Activated CD8-positive, alpha-beta memory T cell treated with anti-CD3 and anti-CD28 coated beads, Interleukin-2, amount 50 U/mL, for 1 hour (primary cell): ENCODE data around the gene UNC5C.

Experiments
- DNase-seq: peaks from one replicate; pipeline ENCODE4 v3.0.0-alpha.2; 2020; ENCODE audit errors: extremely low read depth

UNC5C gene

DNA sequence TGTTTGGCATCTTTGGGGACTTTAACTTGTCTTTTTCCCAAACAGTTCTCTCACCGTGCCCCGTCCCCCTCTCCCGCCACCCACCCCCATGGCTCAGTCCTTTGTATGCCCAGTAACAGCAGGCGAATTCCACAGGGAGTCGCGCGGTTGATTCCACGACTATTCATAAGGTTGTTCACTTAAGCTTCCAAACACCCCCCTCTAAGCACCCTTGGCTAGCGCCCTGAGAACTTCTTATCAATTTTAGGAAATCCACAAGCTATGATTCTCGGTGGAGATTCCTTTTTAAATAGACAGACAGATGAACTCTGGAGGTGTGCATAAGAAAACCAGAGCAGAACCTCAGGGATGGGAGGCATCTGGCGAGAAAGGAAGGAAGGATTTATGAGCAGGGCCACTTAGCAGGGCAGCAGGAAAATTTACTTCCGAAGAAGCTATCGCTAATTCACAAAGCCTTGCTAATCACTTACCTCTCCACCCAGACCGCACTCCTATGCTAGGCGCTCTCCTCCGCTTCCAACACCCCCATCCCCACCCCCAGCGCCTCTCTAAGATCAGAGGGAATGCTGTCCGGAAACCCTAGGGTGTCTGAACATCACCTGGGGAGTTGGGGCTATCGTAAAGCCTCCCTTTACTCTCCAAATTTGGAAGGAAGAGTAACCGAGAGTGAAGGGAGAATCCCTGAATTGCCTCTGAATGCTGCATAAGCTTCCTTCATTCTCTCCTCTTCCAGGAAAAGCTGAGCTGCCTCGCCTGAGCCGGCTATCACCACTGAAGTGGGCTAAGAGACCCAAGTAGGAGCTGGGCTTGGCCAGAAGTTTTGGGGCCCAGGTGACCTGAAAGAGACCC, 1.7 kb downstream of the UNC5C start:
- DNase-seq: no peak

GRCh38 chr4:95546221-95546620, 2.6 kb downstream of the UNC5C start:
- DNase-seq: no peak

- DNase-seq: no peak
These were observed 3.2 kb downstream of the UNC5C start for GRCh38 chr4:95545546-95545945.

DNA sequence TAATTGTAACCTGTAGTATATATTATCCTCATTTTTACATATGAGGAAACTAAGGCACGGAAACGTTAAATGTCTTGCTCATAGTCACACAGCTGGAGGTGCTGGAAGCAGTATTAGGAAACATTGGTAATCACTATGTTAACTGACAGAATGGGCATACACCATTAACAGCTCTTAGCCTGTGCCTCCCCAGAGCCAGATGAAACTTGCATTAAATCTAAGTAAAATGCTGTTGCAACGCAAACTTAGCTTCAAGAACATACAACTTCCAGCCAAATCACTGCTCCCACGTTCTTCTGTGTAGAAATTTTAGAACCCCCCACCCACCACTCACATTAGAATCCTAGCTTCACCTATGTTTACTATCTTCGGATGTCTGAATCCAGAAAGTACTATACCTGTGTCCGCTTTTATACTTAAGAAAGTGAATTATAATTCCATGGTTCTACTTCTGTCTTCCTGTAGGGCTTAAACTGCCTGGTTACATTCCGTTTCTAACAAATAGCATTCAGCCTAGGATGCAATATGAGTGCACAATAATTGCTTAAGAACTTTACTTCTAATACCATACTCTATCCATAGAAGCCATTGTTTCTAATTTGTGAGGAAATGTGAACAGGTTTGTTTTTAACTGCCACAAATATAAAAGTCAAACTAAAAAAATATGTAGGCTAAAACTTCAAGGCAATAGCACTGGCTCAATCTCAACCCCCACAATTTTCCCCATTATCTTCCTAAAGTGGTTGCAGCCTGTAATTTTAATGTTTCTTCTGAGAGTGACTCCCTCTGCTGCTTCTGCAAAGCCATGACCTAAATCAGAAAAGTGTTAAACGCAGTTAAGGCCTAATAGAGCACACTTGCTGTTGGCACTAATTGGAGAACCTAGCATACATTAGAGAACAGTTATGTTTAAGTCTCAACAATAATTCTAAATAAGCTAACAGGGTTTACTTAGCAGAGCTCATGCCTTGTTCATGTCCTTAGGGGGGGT, 4.4 kb downstream of the UNC5C start:
- DNase-seq: no peak

GRCh38 chr4:95541889-95542607, 6.7 kb downstream of the UNC5C start:
- no peak for DNase-seq

DNA sequence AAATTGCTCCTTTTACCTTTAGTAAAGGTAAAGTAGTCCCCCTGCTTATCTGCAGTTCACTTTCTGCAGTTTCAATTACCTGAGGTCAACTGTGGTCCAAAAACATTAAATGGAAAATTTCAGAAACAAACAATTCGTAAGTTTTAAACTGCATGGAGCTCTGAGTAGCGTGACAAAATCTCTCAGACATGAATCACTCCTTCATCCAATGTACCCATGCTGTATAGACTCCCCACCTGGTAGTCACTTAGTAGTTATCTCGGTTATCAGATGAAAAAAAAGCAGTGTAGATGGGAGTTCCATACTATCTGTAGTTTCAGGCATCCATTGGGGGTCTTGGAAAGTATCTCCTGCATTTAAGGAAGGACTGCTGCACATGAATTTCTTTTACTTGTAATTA, 7.7 kb downstream of the UNC5C start:
- no peak for DNase-seq

DNA sequence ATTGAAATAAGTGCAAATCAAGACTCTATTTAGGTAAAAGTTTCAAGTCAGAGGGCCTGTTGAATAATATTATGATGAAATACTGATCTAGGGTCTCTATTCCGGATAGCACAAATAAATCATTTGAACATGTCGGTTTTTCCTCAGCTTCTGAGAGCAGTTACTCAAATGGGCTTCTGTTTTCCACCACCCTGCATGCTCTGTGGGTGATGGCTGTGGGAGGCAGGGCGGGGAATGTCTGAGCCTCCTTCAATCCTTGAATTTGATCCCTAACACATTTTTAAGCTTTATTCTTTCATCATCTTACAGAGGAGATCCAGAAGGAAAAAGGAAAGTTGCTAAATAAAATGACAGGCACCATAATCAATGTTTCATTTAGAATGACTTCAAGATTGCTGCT, 8.5 kb downstream of the UNC5C start:
- no peak for DNase-seq

GRCh38 chr4:95539106-95539505, 9.7 kb downstream of the UNC5C start:
- DNase-seq: no peak

DNA sequence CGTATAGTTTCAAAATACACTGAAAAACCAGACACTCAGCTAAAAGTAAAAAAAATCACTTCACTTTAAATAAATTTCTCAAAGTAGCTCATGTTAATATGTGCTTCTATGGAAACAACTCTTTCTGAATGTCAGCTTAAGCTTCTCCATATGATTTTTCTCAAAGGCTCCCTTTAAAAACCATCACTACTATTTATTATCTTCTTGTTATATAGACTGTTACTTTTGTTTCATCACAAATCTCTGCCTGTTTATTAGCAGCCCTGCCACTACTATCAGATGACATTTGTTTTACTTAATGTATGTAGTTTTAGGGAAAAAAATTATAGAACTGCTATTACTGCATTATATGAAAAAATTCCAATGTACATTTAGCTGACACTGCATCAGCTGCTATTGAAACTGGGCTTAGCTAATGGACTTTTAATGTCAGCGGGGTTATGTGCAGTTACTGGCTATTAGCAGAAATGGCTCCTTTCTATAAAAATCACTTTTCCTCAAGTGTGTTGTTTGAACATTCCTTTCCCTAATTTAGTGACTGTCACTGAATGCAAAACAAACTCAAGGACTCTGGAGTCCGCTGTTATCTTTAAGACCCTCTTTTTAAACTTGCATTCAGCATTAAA, 10.8 kb downstream of the UNC5C start:
- no peak for DNase-seq

GRCh38 chr4:95537191-95537590, 11.6 kb downstream of the UNC5C start:
- no peak for DNase-seq

- no peak for DNase-seq
These were observed 12.1 kb downstream of the UNC5C start for GRCh38 chr4:95536650-95537049.

DNA sequence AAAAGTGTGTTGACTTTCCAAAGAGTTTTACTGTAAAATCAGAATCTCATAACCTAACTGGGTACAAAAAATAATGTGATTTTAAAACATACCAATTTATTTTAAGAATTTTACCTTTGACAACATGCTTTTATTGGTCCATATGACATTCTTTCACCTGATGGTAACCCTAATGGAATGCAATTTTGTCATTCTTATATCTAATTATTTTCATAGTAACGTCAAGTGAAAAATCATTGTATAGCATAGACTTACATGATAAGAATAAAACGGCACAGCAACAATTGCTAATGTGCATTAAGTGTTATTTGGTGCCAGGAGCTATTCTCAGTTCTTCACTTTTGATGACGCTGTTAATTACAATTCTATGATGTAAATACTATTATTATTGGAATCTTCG, 13.6 kb downstream of the UNC5C start:
- no peak for DNase-seq

DNA sequence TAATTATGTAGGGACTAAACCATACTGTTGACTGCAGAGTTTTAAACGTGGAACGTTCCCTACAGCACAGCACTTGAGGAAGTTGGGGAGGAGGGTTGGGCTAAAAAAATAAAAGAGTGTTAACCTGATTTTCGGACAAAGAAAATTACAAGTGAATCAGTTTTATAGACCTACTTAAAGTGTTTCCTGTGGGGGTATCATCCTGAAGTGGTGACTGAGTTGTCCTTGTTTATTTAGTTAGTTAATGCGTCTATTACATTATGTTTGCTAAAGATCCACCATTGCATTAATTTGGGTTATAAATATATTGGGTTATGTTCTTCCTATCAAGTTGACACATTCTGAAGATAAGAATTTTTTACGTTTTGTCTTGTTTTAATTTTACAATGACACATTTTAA, 14.7 kb downstream of the UNC5C start:
- DNase-seq: no peak

GRCh38 chr4:95533254-95533653, 15.5 kb downstream of the UNC5C start:
- DNase-seq: no peak

- DNase-seq: no peak
These were observed 16.5 kb downstream of the UNC5C start for GRCh38 chr4:95532305-95532704.

DNA sequence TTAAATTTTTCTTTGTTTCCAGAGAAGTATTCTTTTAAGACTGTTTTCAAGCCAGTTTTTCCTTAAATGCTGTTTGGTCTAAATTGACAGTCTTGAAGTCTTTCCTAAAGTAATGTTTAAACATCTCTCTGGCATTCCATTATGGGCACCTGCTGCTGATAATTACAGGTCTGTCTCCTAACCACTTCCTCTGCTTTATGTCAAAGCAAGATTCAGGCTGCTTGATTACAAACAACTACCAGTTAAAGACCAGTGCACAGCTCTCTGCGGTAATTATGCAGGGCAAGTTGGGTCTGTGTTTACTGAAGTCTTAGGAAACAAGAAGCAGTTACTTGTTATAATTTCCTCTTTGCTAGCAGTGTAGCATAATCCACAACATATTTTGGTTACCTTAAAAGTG, 17.6 kb downstream of the UNC5C start:
- DNase-seq: no peak

DNA sequence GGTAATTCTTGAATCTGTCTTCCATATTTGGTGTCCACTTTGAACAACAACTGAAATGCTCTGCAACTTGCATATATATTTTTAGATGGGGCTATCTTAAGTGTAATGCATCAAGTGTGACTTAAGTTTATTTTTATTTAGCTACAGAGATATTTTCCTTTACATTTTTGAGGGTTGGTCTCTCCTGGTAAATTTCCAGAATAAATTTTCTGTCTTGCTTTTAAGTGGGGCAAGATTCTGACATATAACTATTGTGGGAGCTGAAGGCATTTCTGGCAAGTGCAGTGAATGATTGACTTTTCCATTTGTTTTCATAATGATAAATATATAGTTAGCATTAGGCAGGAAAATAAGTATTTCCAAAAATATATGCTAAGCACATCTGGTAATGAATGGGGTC, 18.8 kb downstream of the UNC5C start:
- no peak for DNase-seq

DNA sequence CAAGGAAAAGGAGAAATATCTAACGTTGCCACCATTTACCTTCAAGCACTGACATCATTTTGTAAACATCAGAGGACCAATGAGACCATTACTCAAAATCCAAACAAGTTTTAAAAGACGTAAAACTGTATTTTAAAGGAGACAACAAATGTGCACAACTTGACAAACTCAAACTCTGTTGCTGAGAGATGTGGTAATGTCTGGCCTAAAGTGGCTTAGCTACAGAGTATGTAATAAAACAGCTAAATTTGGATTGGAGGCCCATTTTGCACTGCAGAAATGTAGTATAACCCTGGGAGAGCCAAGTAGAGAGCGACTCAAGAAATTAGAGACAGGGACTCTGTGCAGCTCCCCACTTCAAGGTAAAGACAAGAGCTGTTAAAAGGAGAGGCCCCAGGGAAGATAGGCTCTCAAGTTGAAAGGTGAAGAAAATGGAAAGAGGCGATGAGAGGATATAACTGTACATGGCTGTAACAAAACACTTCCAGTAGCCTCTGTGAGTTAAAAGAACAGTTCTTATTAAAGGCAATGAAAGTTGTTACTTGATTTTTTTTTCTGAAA, 20.3 kb downstream of the UNC5C start:
- no peak for DNase-seq

DNA sequence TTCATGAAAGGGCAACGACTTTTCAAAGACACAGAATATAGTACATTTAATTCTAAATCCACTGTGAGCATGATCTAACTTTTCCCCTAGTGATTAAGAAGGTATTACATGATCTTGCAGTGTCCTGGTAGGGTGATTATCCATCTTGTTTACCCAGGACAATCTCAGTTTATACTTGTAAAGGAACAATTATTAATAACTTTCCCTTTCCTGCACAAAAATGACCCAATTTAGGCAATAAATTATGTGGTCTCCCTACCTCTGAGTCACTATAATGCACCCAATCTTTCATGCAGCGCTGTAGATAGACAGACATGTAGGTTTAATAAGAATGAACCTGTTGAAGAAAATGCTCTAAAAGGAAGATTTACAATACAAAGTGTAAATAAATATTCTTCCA, 22.7 kb downstream of the UNC5C start:
- DNase-seq: no peak

DNA sequence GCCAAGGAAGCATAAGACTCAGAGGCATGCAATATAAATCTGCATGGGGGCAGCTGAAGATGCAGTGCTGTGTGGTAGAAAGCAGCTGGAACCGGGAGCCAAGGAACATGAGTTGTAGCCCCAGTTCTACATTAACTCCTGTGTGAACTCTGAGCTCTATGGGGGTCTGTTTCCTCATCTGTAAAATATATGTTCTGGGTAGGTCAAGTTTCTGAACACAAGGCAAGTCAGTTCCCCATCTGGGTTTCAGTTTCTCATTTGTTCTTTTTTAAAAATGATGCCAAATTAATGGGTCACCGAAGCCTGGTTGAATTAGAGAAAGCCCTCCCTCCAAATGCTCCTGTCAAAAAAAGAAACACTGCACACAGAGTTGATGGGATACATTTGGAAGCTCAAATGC, 24.0 kb downstream of the UNC5C start:
- no peak for DNase-seq

- DNase-seq: no peak
These were observed 24.6 kb downstream of the UNC5C start for GRCh38 chr4:95524184-95524583.
